NCI-H510A treated with DMSO at 0.1 percent for 48 hours (cell line): Measurements from ENCODE around the gene FABP2.
"Not testable (repeated sequence)": the region's sequence is repeated elsewhere in the genome, so short reads cannot be mapped to it uniquely, and the experiment has no call there.

Experiments
- DNase-seq: peaks from one replicate; lab custom pipeline; 2025; lab: John Stamatoyannopoulos, UW

FABP2 gene

GRCh38 chr4:119321921-119322687, at the start of gene FABP2:
TSS of gene FABP2 (minus strand) at chr4:119322138. CDS start at chr4:119322102, 36 bp downstream.
- no peak for DNase-seq

GRCh38 chr4:119370951-119371683, 49.2 kb upstream of the FABP2 start:
- DNase-seq = not testable (repeated sequence)

DNA sequence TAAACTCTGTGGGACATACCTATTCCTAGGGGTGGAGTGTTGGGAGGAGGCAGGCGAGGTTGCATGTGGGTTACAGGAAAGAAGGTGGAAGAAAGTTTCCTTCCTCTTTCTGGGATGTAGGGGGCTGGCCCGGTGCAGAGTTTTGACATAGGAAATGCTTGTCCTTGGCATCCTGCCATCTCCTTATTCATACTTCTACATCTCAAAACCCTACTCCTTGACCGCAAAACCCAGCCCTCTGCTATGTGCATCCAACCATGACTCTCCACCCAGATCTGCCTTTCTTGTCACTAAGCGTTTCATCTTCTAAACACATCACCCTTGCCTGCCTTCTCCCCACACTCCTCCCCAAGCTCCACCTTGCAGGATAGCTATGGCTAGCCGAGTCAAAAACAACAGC, 48.5 kb upstream of the FABP2 start:
- DNase-seq = peak; percentile 26

DNA sequence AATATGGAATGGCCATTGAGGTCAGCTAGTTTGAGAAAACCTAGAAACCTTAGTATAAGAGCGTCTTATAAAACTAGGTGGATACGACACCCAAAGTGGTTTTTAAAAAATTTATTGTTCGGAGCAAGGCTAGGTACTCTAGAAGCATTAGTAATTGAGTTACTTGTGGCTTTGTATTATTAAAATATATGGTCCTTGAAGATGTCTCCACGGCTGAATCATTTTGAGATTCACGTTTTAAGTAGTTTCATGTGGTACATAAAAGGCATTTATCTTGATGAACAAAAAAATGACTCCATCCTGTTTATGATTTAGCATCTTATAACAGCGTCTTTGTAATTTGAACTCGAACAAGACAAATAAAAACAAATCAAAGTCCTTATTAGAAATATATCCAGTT, 44.9 kb upstream of the FABP2 start:
- not testable (repeated sequence) for DNase-seq

GRCh38 chr4:119364203-119364602, 42.3 kb upstream of the FABP2 start:
- not testable (repeated sequence) for DNase-seq

- DNase-seq = not testable (repeated sequence)
Observed at GRCh38 chr4:119363372-119363771, 41.4 kb upstream of the FABP2 start.

DNA sequence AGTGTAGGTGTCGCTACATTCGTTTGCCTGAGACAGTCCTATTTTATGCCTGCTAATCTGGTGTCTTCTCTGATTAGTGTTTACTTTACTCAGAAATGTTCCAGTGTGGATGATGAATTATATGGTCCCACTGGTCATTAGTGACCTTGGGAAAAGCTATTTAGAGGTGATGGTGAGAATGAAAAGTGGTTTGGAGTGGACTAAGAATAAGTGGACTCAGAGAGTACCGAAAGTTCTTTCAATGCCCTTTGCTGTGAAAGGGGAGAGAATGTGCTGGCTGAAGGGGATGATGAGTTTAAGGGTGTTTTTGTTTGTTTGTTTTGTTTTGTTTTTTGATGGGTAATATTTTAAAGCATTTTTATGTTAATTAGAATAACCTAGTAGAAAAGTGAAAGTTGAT, 40.5 kb upstream of the FABP2 start:
- DNase-seq = not testable (repeated sequence)

DNA sequence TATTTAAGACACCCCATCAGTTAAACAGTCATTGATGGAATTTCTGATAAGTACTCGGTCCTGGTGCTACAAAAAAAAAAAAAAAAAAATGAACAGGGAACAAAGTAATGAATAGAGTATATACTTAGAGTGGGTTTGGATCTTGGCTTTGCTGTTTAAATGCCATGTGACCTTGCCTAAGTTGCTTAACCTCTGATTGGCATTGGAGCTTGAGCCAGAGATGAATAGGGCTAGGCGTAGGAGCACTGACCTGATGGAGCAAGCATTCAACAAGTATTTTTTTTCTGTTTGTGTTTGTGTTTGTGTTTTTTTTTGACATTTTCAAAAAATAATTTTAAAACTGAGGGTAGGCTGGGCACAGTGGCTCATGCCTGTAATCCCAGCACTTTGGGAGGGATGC, 37.9 kb upstream of the FABP2 start:
- not testable (repeated sequence) for DNase-seq

GRCh38 chr4:119356796-119357195, 34.9 kb upstream of the FABP2 start:
- DNase-seq = not testable (repeated sequence)

GRCh38 chr4:119356041-119356440, 34.1 kb upstream of the FABP2 start:
- DNase-seq = not testable (repeated sequence)

GRCh38 chr4:119353364-119353763, 31.4 kb upstream of the FABP2 start:
- DNase-seq = peak; percentile 0

- not testable (repeated sequence) for DNase-seq
Observed at GRCh38 chr4:119348169-119348568, 26.2 kb upstream of the FABP2 start.

DNA sequence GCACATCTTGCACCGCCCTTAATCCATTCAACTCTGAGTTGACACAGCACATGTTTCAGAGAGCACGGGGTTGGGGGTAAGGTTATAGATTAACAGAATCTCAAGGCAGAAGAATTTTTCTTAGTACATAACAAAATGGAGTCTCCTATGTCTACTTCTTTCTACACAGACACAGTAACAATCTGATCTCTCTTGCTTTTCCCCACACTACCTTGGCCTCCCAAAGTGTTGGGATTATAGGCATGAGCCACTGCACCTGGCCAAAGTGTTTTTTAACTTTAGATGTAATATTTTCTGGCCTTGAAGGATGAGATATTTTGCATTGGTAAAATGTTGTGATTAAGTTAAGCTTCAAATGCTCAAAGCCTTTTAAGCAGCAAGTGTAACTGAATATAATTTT, 21.4 kb upstream of the FABP2 start:
- DNase-seq = not testable (repeated sequence)

DNA sequence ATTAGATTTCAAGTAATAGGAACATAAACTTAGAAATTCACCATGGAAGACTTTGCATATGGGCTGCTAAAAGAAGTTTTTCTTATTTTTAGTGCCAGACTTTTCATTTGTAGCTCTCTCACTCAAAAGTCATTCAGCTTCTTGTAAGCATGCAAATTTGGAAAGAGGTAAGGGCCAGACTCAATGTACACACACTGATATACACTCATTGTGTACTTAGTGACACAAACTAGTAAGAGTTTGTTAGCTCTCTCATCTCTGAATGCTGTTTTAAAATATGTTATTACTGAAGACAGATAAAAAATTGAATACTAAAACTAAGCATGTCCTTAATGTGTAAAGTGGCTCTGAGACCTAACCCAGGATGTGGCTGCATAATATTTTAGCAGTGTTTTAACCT, 18.0 kb upstream of the FABP2 start:
- not testable (repeated sequence) for DNase-seq

GRCh38 chr4:119337010-119337409, 15.1 kb upstream of the FABP2 start:
- no peak for DNase-seq

DNA sequence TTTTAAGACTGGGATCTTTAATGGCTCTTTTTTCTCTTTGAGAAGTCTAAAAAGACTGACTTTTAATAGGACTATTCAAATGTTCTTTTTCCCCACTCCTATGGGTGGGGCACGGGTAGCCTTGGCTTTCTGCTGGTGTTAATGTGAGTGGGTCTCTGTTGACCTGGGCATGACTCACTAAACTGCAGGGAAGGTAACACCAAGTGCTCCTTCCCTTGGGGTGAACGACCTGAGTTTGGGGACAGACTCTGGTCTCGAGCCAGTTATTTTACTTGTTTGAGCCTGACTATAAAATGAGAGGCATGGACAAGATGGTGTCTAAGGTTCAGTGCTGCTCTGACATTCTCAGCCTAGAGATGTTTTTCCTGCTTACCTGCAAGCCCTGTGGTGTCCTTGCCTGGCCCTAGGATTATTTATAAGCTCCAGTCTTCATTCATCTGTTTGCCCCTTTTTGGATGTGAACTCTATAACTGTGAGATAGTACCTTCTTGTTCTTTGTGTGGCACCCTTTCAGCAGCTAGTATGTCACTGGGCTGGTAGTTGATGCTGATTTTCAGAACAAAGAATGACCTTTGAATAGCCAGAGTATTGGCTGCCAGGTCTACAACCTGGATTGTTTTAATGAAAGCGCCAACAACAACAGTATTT, 14.5 kb upstream of the FABP2 start:
- not testable (repeated sequence) for DNase-seq

- no peak for DNase-seq
Observed at GRCh38 chr4:119329835-119330620, 8.1 kb upstream of the FABP2 start.

DNA sequence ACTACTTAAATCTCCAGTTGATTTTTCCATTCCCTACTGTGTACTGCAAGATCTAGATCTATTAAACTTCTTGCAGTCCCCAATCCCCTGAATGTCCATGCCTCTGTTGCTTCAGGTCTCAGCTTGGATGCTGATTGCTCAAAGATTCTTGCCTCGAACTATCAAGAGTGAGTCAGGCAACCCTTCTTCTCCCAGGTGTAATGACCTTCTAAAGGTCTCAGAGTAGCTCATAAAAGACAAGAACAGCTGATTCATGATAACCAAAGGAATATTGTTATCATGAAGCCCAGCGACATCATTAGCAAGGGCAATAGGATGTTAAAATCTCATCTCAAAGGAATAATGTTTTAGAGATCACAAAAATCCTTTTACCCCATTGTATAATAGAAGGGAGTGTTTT, 6.8 kb upstream of the FABP2 start:
- DNase-seq = no peak

- no peak for DNase-seq
Observed at GRCh38 chr4:119317990-119318389, 3.9 kb downstream of the FABP2 start.

GRCh38 chr4:119315036-119315435, 6.9 kb downstream of the FABP2 start:
- DNase-seq = no peak

DNA sequence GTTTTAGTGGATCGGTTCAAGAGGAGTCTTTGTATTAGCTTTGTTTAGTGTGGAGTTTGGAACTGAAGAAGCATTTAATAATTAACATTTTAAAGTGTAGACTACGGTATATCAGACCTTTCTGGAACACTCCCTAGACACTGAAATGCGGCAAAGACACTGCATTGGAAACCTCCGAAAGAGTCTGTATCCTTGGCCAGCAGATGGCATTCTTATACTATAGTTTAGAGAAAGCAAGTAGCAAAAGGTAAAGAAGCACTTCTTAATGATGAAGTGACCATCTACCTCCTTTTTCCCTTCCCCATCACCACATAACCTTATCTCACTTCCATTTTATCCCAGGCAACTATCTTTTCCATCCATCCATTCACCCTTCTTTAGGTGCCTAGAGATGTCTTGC, 7.6 kb downstream of the FABP2 start:
- DNase-seq = peak; percentile 30

DNA sequence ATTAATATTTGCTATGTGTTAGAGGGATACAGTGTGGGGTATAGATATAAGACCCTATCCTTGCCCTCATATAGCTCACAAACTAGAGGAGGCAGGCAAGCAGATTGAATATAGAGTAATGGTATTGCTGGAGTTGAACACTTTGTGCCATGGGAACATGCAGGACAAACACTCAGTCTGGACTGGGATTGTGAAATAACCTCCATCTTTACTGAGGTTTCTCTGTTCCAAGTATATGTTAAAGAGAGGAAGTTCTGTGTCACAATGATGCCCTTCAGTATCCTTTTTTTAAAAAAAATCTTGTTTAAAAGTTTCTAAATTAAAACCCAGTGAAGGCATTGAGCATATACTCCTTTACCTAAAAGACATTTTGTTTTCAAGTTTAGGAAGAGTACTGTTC, 8.7 kb downstream of the FABP2 start:
- DNase-seq = no peak
